HepG2 (cell line): ENCODE results near the gene CACNA1C. TPM values are rescaled to one million over a fixed set of nuclear protein-coding genes. Genes with fewer than 3 reads are reported as not detected.

Source experiments
- ATF6 ChIP-seq: sonication (generic); formaldehyde crosslinking; conservative IDR thresholded peaks from 2 replicates; pipeline ENCODE4 v1.4.0; 2020; ENCODE audit warnings: missing genetic modification reagents
- CHD4 ChIP-seq: fragments of 200-600 bp; sonication (generic); IDR thresholded peaks from 2 replicates; pipeline ENCODE4 v1.7.0; 2017; ENCODE audit warnings: mild to moderate bottlenecking, low read length, borderline replicate concordance
- DNMT1 ChIP-seq: sonication (generic); formaldehyde crosslinking; IDR thresholded peaks from 2 replicates; pipeline ENCODE4 v1.5.1; 2020; ENCODE audit warnings: mild to moderate bottlenecking, missing genetic modification reagents
- FOSL1 ChIP-seq: sonication (generic); formaldehyde crosslinking; IDR thresholded peaks from 2 replicates; pipeline ENCODE4 v1.9.0; 2021; ENCODE audit warnings: missing genetic modification reagents, borderline replicate concordance
- GABPA ChIP-seq, 2 experiments: IDR thresholded peaks; 2 replicates each; pipeline ENCODE4 v1.6.1; 2011 to 2016; ENCODE audit warnings: low read depth in 2 of 2, low read length in 1 of 2, missing biosample characterization in 1 of 2, missing genetic modification characterization in 1 of 2
- GPN1 ChIP-seq: sonication (generic); formaldehyde crosslinking; IDR thresholded peaks from 2 replicates; pipeline ENCODE4 v1.5.1; 2020; ENCODE audit warnings: missing genetic modification reagents, borderline replicate concordance
- HBP1 ChIP-seq: IDR thresholded peaks from 2 replicates; pipeline ENCODE4 v1.6.1; 2016; ENCODE audit warnings: low read depth, control low read depth
- HDAC2 ChIP-seq: sonication (generic); formaldehyde crosslinking; IDR thresholded peaks from 2 replicates; pipeline ENCODE4 v1.4.0; 2020; ENCODE audit warnings: missing genetic modification reagents
- HNRNPUL1 ChIP-seq: fragments of 200-400 bp; formaldehyde crosslinking; IDR thresholded peaks from 2 replicates; pipeline ENCODE4 v1.6.1; 2017; ENCODE audit warnings: low read depth, mild to moderate bottlenecking, low read length, moderate library complexity
- IRF2 ChIP-seq: IDR thresholded peaks from 2 replicates; pipeline ENCODE4 v1.6.1; 2018; ENCODE audit warnings: missing genetic modification reagents, missing compliant biosample characterization
- JARID2 ChIP-seq: sonication (generic); formaldehyde crosslinking; IDR thresholded peaks from 2 replicates; pipeline ENCODE4 v1.8.1; 2023; ENCODE audit warnings: missing genetic modification reagents, inconsistent platforms; ENCODE audit not compliant: insufficient replicate concordance
- KDM1A ChIP-seq: IDR thresholded peaks from 2 replicates; pipeline ENCODE4 v1.6.1; 2016; ENCODE audit warnings: missing compliant biosample characterization
- KDM4B ChIP-seq: sonication (generic); formaldehyde crosslinking; IDR thresholded peaks from 2 replicates; pipeline ENCODE4 v1.4.0; 2020; ENCODE audit warnings: missing genetic modification reagents
- MED1 ChIP-seq: sonication (generic); formaldehyde crosslinking; IDR thresholded peaks from 2 replicates; pipeline ENCODE4 v1.4.0; 2020; ENCODE audit warnings: missing genetic modification reagents
- NFE2L2 ChIP-seq: fragments of 150-350 bp; IDR thresholded peaks from 2 replicates; pipeline ENCODE4 v1.6.1; 2014; ENCODE audit warnings: low read length
- POLR2A ChIP-seq, 2 experiments: IDR thresholded peaks; 2 replicates each; pipeline ENCODE4 v1.6.1; 2011; ENCODE audit warnings: low read depth in 2 of 2, low read length in 2 of 2, mild to moderate bottlenecking in 1 of 2, moderate library complexity in 1 of 2; ENCODE audit not compliant: insufficient read depth in 1 of 2
- POLR2AphosphoS5 ChIP-seq: IDR thresholded peaks from 2 replicates; pipeline ENCODE4 v1.6.1; 2012; ENCODE audit warnings: low read depth, low read length
- SETDB1 ChIP-seq: sonication (generic); formaldehyde crosslinking; IDR thresholded peaks from 2 replicates; pipeline ENCODE4 v1.5.1; 2020; ENCODE audit warnings: missing genetic modification reagents, mild to moderate bottlenecking, borderline replicate concordance
- SNAPC2 ChIP-seq: sonication (generic); formaldehyde crosslinking; IDR thresholded peaks from 2 replicates; pipeline ENCODE4 v1.8.1; 2022; ENCODE audit warnings: mild to moderate bottlenecking, missing genetic modification reagents
- ZBTB25 ChIP-seq: IDR thresholded peaks from 2 replicates; pipeline ENCODE4 v1.6.1; 2018; ENCODE audit warnings: missing genetic modification reagents
- ZFP37 ChIP-seq: sonication (generic); formaldehyde crosslinking; IDR thresholded peaks from 2 replicates; pipeline ENCODE4 v1.4.0; 2020; ENCODE audit warnings: missing genetic modification reagents, borderline replicate concordance
- ZNF256 ChIP-seq: sonication (generic); formaldehyde crosslinking; conservative IDR thresholded peaks from 2 replicates; pipeline ENCODE4 v1.4.0; 2020; ENCODE audit warnings: missing genetic modification reagents
- ZNF296 ChIP-seq: sonication (generic); formaldehyde crosslinking; conservative IDR thresholded peaks from 2 replicates; pipeline ENCODE4 v1.5.0; 2020; ENCODE audit warnings: mild to moderate bottlenecking, missing genetic modification reagents
- ZNF496 ChIP-seq: sonication (generic); formaldehyde crosslinking; IDR thresholded peaks from 2 replicates; pipeline ENCODE4 v1.8.1; 2023; ENCODE audit warnings: mild to moderate bottlenecking, moderate library complexity, missing genetic modification reagents; ENCODE audit not compliant: insufficient replicate concordance
- ZNF556 ChIP-seq: sonication (generic); formaldehyde crosslinking; IDR thresholded peaks from 2 replicates; pipeline ENCODE4 v1.4.0; 2020; ENCODE audit warnings: mild to moderate bottlenecking, missing genetic modification reagents, borderline replicate concordance
- ZNF570 ChIP-seq: sonication (generic); formaldehyde crosslinking; IDR thresholded peaks from 2 replicates; pipeline ENCODE4 v1.4.0; 2020; ENCODE audit warnings: mild to moderate bottlenecking, missing genetic modification reagents, borderline replicate concordance
- ZNF589 ChIP-seq: sonication (generic); formaldehyde crosslinking; conservative IDR thresholded peaks from 2 replicates; pipeline ENCODE4 v1.8.0; 2022; ENCODE audit warnings: mild to moderate bottlenecking, moderate library complexity, missing genetic modification reagents
- ZSCAN29 ChIP-seq: sonication (generic); formaldehyde crosslinking; conservative IDR thresholded peaks from 2 replicates; pipeline ENCODE4 v1.4.0; 2020; ENCODE audit warnings: mild to moderate bottlenecking, missing genetic modification reagents
- polyA plus RNA-seq, 8 experiments: library from polyadenylated mRNA; depleted of rRNA in 3 of 8; stranded (reverse) in 7 of 8; unstranded in 1 of 8; fragments of >200 nt; fragmentation: Illumina TruSeq in 4 of 8; extraction: Trizol in 4 of 8; gene quantifications; 2 replicates each; pipeline versions ENCODE4 v1.2.1 to v1.2.3, GENCODE V29; 2011 to 2016; ENCODE audit warnings: low read depth in 4 of 8, missing spikeins in 1 of 8, mixed read lengths in 1 of 8; ENCODE audit not compliant: insufficient read depth in 1 of 8
- total RNA-seq, 5 experiments: library from RNA; depleted of rRNA; stranded (reverse); fragments of >200 nt; fragmentation: Illumina TruSeq; extraction: Trizol; gene quantifications; 2 replicates each; pipeline ENCODE4 v1.2.3, GENCODE V29; 2016; ENCODE audit warnings: low read depth in 1 of 5

The CACNA1C gene
- total and polyA plus RNA-seq, 2 of the 13 experiments (the other 11 are each of a cell fraction or from before 2014, with no cell fraction given): not detected

GRCh38 chr12:2244013-2244861 lies 191.4 kb downstream of the CACNA1C start (continued):
- TF ChIP-seq ZBTB25 (CRISPR knock-in tag) (no peak), ZNF496 (CRISPR knock-in tag) (no peak), SNAPC2 (CRISPR knock-in tag) (no peak), ZNF589 (no peak), HDAC2 (CRISPR knock-in tag) (peak; percentile 21; the same call in 1 of the 2 replicates), JARID2 (CRISPR knock-in tag) (no peak), SETDB1 (no peak), NFE2L2 (no peak), KDM1A (no peak), MED1 (CRISPR knock-in tag) (0 out of 2 replicates have a peak, but pooled peaks have one; percentile 10), FOSL1 (CRISPR knock-in tag) (no peak), GPN1 (CRISPR knock-in tag) (no peak), ZSCAN29 (CRISPR knock-in tag) (0 out of 2 replicates have a peak, but pooled peaks have one; percentile 34), POLR2A (IDR thresholded peaks at IDR 0.05; ENCODE audit: insufficient read depth in 1 of 2, low read depth in 2 of 2, low read length in 2 of 2) (no peak), KDM4B (CRISPR knock-in tag) (no peak), GABPA (IDR thresholded peaks at IDR 0.05; ENCODE audit: low read depth, low read length) (no peak), GABPA (CRISPR knock-in tag; IDR thresholded peaks at IDR 0.05; ENCODE audit: low read depth) (no peak), HNRNPUL1 (no peak), ZNF256 (CRISPR knock-in tag) (no peak), CHD4 (no peak), ZFP37 (no peak), IRF2 (CRISPR knock-in tag) (no peak), ZNF556 (CRISPR knock-in tag) (0 out of 2 replicates have a peak, but pooled peaks have one; percentile 46), ATF6 (no peak), ZNF296 (CRISPR knock-in tag) (no peak), ZNF570 (CRISPR knock-in tag) (no peak), POLR2AphosphoS5 (no peak), DNMT1 (CRISPR knock-in tag) (no peak), HBP1 (CRISPR knock-in tag) (no peak)
